ENCODE measurements around the gene MYL3. TPM values are rescaled to one million over a fixed set of nuclear protein-coding genes. Genes with fewer than 3 reads are reported as not detected.

MYL3 gene
- total RNA-seq, 1 donor from 2014 or later: not detected

DNA sequence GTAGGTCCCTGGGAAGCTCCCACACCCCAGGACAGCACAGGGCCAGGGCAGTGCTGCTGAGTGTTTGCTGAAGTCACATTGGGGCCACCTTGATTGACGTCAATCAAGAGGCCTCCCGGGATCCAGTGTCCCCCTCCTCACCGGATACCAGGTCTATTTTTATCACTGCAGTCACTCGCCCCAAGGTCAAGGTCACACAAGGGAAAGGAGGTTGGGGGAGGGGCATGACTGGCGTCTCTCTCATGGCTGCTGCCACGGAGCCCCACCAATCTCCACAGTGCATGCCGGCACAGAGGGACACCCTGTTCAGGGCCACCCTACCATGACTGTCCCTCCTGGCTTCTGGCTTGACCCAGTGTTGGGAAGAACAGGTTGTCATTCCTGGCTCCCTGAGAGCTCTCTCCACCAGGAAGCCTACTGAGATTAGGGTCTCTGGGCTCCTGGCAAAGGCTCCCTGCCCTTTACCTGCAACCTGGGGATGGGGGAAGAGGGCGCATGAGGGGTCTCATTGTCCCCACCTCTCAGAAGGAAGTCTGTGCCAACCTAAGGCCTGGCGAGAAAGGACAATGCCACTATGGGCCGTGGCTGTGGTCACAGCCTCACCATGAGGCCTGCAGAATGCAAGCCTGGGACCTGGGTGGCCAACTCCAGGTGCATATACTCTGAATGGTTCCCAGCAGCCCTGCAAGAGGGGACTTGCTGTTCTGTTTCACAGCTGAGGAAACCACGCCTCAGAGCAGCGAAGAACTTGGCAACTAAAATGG lies 1.5 kb downstream of the MYL3 start:
- FAIRE-seq (no peak), DNase-seq (ENCODE audit: low read depth) (no peak)
- Histone ChIP-seq H3K36me3 (ENCODE audit: control insufficient read depth, insufficient read depth, low read length) (no peaks in the 10 kb centered on the region), H3K27me3 (ENCODE audit: control insufficient read depth, insufficient read depth, low read length) (no peaks in the 10 kb centered on the region), H3K4me3 (ENCODE audit: low read depth, low read length) (no peak overlapping the region)
- TF ChIP-seq, protein P1, sequence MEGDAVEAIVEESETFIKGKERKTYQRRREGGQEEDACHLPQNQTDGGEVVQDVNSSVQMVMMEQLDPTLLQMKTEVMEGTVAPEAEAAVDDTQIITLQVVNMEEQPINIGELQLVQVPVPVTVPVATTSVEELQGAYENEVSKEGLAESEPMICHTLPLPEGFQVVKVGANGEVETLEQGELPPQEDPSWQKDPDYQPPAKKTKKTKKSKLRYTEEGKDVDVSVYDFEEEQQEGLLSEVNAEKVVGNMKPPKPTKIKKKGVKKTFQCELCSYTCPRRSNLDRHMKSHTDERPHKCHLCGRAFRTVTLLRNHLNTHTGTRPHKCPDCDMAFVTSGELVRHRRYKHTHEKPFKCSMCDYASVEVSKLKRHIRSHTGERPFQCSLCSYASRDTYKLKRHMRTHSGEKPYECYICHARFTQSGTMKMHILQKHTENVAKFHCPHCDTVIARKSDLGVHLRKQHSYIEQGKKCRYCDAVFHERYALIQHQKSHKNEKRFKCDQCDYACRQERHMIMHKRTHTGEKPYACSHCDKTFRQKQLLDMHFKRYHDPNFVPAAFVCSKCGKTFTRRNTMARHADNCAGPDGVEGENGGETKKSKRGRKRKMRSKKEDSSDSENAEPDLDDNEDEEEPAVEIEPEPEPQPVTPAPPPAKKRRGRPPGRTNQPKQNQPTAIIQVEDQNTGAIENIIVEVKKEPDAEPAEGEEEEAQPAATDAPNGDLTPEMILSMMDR (IDR thresholded peaks at IDR 0.05; ENCODE audit: insufficient read depth, low read length, severe bottlenecking): no peak

DNA sequence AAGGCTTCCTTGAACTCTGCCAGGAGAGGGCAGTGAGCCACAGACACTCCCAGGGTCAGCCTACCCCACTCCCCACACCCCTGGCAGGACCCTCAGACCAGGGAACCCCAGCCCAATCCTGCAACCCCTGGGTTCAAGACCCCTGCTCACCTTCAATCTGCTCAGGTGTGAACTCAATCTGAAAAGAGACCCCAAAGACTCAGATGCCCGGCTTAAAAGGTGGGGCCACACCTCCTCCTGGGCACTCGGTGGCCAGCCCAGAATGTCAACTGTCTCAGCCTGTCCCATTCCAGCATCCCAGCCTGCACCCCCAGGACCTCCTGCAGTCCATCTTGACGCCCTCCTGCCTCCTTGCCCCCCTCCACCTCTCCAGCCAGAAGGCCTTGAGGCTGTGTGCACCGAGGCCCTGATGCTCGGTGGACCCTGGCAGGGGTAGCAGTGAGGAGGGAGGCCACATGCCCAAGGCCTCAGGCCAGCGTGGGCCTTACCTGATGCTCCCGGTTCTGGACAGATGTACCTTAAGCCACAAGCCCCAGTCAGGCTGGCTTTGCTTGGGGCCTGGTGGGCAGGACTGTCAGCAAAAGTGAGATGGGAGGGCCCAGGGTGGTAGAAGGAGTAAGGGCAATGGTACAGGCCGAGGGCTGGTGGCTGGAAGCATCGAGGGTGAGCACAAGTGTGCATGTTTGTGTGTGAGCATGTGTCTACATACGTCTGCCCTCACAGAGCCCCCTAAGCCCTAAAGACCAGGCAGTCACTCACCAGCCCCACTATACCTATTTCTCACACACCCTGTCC lies 2.2 kb downstream of the MYL3 start:
- Histone ChIP-seq H3K4me3 (ENCODE audit: low read depth, low read length) (no peak overlapping the region), H3K27me3 (ENCODE audit: control insufficient read depth, insufficient read depth, low read length) (no peaks in the 10 kb centered on the region), H3K36me3 (ENCODE audit: control insufficient read depth, insufficient read depth, low read length) (no peaks in the 10 kb centered on the region)
- FAIRE-seq (no peak), DNase-seq (ENCODE audit: low read depth) (no peak)
- TF ChIP-seq, protein P1 (IDR thresholded peaks at IDR 0.05; ENCODE audit: insufficient read depth, low read length, severe bottlenecking): no peak

DNA sequence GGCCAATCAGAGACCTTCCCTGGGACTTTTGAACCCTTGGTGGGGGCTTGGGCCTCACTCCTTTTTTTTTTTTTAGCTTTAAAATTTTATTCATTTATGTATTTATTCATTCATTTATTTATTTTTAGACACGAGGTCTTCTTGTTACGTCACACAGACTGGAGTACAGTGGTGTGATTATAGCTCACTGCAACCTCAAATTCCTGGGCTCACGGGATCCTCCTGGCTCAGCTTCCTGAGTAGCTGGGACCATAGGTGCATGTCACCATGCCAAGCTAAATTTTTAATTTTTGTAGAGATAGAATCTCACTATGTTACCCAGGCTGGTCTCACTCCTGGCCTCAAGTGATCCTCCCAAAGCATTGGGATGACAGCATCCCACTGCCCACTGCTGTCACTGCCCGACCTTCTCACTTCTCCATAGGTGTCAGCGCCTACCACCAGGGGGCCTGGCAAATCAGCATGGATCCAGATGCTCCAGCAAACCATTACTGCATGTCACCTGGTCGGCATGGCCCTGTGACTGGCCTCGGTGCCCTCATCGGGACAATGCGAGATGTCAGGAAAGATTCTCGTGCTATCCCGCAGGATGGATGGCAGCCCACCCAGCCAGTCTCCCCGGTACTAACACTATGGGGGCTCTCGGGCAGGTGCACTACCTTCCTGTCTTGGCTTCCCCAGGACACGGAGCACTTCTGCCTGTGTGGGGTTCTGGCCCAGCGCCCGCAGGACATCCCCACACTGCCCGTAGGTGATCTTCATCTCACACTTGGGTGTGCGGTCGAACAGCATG lies 3.0 kb downstream of the MYL3 start:
- FAIRE-seq: no peak
- DNase-seq (ENCODE audit: low read depth): no peak
- TF ChIP-seq, protein P1 (IDR thresholded peaks at IDR 0.05; ENCODE audit: insufficient read depth, low read length, severe bottlenecking): peak; percentile 55

DNA sequence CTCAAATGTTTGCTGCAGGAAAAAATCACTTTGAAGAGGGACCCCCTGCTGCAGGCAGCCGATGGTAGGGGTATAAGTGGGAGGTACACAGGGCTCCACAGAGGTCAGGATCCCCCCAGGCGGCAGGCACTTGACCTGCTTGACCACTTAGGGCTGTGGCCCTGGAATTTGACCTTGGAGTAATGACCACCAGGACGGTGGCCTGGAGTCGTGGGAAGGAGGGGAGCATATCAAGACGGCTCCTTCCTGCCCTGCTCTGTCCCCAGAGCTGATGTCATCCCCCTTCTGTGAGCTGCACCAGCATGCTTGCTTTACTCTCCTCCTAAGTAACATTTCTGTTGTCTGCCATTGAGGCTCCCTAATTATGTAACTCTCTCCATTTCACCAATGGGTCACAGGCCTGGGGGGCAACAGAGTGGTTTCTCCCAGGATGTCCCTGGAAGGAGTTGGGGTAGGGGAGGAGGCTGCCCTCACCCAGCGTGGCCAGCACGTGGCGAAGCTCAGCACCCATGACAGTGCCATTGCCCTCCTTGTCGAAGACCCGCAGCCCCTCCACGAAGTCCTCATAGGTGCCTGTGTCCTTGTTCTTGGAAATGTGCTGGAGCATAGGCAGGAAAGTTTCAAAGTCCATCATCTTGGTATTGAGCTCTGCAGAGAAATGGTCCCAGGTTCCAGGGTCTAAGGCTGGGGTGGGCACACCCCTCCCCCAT lies 4.1 kb downstream of the MYL3 start:
- TF ChIP-seq, protein P1 (IDR thresholded peaks at IDR 0.05; ENCODE audit: insufficient read depth, low read length, severe bottlenecking): no peak
- Histone ChIP-seq H3K27me3 (ENCODE audit: control insufficient read depth, insufficient read depth, low read length) (no peaks in the 10 kb centered on the region), H3K36me3 (ENCODE audit: control insufficient read depth, insufficient read depth, low read length) (no peaks in the 10 kb centered on the region), H3K4me3 (ENCODE audit: low read depth, low read length) (no peak overlapping the region)
- DNase-seq (ENCODE audit: low read depth): no peak
- no peak for FAIRE-seq

More for the DNA sequence above, 3.0 kb downstream of the MYL3 start:
- Histone ChIP-seq H3K36me3 (ENCODE audit: control insufficient read depth, insufficient read depth, low read length) (no peaks in the 10 kb centered on the region), H3K4me3 (ENCODE audit: low read depth, low read length) (no peak overlapping the region), H3K27me3 (ENCODE audit: control insufficient read depth, insufficient read depth, low read length) (no peaks in the 10 kb centered on the region)

DNA sequence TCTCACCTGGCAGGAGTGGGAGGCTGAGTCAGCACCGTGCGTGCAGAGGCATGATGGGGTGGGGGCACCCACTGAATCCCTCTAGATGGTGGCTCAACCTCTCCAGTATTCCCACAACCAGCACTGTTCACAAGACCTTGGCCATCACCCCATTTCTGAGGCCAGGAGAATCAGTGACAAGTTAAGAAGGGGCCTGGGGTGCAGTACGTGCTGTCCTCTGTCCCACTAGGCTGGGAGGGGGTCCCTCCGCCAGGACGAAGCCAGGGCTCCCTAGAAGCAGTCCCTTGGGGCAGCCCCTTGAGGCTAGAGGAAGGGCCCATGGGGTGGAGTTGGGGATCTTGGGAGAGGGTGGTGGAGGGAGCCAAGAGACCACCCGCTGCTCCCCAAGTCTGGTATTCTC lies 4.8 kb downstream of the MYL3 start:
- no peaks in the 10 kb centered on the region for H3K27me3 ChIP-seq (ENCODE audit: control insufficient read depth, insufficient read depth, low read length)
- TF ChIP-seq, protein P1 (IDR thresholded peaks at IDR 0.05; ENCODE audit: insufficient read depth, low read length, severe bottlenecking): no peak
- no peaks in the 10 kb centered on the region for H3K36me3 ChIP-seq (ENCODE audit: control insufficient read depth, insufficient read depth, low read length)
- FAIRE-seq (no peak), DNase-seq (ENCODE audit: low read depth) (no peak)
- no peak overlapping the region for H3K4me3 ChIP-seq (ENCODE audit: low read depth, low read length)

All from bronchial epithelial cell (primary cell).